OCI-LY7 (cell line): ENCODE data around the gene PNMA6F.

ENCODE experiments used
- EZH2phosphoT487 ChIP-seq: fragments of 200-600 bp; sonication (generic); IDR thresholded peaks from 2 replicates; pipeline ENCODE4 v1.6.1; 2018; ENCODE audit warnings: low read depth, borderline replicate concordance, mild to moderate bottlenecking, mixed run types, antibody characterized with exemption, low read length, moderate library complexity, mixed read lengths
- TF ChIP-seq, protein P1 (sequence below): fragments of 200-600 bp; sonication (generic); conservative IDR thresholded peaks from 2 replicates; pipeline ENCODE4 v1.5.1; 2014; ENCODE audit warnings: mild to moderate bottlenecking, antibody characterized with exemption, low read length, moderate library complexity, mixed read lengths

DNA sequence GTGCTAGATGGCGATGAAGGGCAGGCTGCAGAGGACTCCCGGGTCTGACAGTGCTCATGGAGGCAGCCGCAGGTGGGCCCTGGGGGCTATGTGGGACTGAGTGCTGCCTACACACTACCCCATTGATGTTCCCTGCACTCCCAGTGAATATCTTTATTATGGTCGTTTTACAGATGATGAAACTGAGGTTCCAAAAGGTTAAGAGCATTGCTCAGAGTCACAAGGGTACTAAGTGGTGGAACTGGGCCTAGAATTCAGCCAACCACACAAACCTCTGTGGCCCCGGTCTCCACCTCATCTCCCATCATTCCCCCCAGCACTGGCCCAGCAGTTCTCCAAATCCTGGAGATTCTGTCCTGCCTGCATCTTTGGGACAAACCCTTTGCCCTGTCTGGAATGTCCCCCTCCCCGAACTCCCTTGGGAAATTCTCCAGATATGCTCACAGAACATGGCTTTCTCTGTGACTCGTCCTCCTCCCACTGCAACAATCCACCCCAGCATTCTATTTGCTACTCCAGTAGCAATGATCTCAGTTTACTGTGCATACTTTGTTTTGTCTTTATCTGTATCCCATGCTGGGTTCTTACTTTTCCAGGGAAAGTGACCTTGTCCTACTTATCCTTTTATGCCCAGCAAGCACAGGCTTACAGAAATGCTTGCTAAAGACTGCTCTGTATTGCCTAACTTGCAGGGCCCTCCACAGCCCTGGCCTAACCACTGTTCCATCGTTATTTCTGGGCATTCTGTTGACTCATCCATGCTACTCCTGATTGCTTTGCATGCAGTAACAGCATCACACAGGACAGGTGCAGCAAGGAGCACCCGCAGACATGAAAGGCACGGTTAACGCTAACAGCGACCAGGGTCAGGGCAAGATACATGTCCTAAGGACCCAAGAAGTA lies 14.0 kb downstream of the PNMA6F start:
- TF ChIP-seq, protein P1, sequence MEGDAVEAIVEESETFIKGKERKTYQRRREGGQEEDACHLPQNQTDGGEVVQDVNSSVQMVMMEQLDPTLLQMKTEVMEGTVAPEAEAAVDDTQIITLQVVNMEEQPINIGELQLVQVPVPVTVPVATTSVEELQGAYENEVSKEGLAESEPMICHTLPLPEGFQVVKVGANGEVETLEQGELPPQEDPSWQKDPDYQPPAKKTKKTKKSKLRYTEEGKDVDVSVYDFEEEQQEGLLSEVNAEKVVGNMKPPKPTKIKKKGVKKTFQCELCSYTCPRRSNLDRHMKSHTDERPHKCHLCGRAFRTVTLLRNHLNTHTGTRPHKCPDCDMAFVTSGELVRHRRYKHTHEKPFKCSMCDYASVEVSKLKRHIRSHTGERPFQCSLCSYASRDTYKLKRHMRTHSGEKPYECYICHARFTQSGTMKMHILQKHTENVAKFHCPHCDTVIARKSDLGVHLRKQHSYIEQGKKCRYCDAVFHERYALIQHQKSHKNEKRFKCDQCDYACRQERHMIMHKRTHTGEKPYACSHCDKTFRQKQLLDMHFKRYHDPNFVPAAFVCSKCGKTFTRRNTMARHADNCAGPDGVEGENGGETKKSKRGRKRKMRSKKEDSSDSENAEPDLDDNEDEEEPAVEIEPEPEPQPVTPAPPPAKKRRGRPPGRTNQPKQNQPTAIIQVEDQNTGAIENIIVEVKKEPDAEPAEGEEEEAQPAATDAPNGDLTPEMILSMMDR, result no peak
- no peak for TF ChIP-seq EZH2phosphoT487
